CD4-positive, alpha-beta T cell treated with Interleukin-10 for 1 hour (primary cell): Measurements from ENCODE around the gene ARHGAP26.

Experiments used
- DNase-seq: peaks from one replicate; pipeline ENCODE4 v3.0.0-alpha.2; 2020

ARHGAP26 gene

DNA sequence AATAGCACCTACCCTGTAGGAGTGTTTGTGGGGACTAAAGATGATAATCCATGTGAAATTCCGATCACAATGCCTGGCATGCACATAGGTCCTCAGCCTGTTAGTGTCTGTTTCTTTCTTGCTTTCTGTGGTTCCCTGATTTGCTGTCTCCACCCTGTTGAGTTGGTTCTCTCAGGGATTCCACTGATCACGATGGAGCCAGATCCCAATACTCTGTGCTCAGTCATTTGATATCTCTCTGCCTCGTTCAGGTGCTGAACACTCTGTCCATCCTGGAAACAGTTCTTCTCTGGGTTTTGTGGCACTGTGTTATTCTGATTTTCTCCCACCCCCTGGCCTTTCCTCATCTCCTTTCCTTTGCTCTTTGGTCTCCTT lies 60.8 kb downstream of the ARHGAP26 start:
- DNase-seq, result no peak

- no peak for DNase-seq
Measured at GRCh38 chr5:142832263-142832662, 62.1 kb downstream of the ARHGAP26 start.

- no peak for DNase-seq
Measured at GRCh38 chr5:142833517-142834449, 63.6 kb downstream of the ARHGAP26 start.

DNA sequence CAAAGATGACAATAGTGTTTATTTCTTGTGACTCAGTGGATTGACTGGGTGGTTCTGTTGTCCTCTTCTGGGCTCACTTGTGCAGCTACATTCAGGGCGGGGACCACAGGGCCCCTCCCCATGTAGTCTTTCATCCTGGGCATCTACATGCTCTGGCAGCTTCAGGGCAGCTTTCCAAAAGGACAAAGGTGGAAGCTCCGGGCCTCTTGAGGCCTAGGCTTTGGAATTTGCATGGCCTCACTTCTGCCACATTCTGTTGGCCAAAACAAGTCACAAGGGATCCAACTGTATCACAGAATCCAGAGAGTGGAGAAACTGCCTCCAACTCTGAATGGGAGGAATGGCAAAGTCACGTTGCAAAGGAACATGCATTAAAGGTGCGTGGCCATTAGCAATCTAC lies 64.3 kb downstream of the ARHGAP26 start:
- DNase-seq, result no peak

DNA sequence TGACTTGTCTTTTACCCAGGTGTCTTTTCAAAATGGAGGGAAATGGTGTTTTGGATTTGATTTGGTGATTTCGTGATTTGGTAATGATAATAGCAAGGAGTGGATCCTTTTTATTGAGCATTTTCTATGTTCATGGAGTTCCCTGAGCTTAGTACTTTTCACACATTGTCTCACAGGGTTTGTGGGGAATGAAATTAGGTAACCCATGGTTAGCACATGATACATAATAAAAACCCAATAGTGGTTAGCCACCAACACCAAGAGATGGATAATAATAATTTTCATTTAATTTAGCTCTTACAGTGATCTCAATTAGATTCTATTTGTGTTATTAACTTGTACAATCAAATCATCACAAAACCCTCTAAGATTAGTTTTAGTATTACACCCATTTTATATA lies 65.4 kb downstream of the ARHGAP26 start:
- no peak for DNase-seq

DNA sequence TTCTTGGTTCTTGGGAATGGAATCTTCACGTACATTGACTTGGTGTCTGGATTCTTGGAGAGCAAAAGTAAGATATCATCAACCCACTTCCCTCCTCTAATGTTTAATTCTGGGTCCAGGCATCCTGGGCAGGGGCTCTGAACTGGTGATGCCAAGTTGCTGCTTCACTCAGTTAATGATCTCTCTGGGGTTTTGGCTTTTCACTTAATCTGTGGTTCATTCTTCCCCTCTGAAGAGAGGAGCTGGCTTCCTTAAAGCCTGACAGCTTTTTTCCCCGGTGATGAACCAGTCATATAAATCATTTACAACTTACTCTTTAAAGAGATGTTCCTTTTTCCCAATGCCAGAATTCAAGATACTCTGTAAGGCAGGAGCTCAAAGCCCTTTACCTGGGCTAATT lies 65.9 kb downstream of the ARHGAP26 start:
- DNase-seq, result no peak

DNA sequence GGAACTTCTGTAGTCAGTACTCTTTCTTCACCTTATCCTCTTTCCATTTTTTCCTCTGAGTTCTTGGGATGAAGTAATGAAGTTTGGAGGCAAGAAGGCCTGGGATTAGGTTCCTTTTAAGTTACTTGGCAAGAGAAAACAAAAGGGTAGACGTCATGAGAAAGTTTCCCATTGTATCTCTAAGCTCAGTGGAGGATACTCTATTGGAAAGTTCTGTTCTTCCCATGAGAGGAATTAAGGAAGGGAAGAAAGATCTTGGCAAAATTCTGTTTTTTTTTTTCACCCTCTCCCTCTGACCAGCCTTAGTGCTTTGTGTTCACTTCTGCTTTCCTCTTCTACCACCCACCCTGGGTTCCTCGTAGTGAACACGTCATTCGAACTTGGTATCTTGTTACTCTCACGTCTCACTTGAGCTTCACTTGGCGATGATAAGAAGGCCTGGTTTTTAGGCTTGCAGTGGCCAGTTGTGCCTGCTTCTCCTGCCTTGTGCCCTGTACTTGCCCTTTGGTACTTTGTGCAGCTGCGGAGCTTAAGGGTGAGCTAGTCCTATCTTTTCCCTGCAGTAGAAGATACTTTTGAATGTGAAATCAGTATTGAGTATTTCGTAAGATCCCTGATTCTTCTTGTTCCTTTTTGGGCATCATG lies 67.0 kb downstream of the ARHGAP26 start:
- DNase-seq, result no peak

- DNase-seq, result no peak
Measured at GRCh38 chr5:142838845-142839244, 68.7 kb downstream of the ARHGAP26 start.

- no peak for DNase-seq
Measured at GRCh38 chr5:142839711-142840346, 69.7 kb downstream of the ARHGAP26 start.

DNA sequence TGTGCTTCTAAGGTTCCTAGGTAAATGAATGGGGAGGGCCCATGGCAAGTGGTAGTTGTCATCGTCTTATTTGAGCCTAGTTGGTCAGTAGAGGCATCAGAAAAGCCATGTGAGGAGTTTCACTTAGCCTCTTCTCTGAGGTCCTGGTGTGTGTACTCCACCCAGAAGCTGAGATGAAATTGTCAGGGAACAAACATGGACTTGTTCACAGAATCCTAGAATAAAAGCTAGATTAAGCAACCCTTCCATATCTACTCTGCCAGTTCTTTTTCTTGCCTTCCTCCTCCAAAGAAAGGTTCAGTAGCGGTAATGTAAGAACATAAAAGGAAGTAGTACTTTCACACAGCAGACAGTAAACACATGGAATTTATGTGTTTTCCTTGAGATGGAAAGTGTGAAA lies 70.4 kb downstream of the ARHGAP26 start:
- no peak for DNase-seq

DNA sequence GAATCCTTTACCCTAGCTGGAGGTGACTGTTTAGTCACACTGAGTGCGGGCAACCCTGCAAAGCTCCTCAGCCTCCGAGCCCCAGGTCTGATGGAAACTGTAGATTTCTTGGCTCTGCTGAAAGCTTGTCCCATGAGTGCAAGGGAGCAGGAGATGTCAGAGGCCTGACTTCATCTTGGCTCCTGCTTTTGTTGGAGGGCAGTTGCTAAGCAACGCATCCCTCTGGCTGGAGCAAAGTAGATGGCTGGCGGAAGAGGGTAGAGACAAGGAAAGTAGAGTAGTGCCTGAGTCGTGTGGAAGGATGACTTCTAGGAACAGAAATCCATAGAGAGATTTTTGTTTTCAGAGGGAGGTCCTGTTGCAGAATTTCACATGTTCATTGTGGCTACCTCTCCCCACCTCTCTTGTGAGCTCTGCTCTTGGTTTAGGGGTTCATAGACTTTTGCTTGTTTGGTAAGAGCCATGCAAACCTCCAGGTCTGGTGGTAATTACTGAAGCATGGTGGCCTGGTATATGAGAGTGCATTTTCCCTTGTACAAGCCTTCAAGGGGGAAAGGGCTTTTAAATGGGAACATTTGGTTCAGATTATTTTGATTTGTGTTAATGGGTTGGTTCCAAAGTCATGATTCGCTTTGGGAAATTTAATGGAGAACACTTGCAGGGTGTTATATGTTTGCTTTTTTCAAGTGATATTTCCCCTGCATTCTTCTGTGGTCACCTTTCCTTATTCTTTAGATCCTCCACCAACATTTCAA lies 71.5 kb downstream of the ARHGAP26 start:
- DNase-seq, result no peak

DNA sequence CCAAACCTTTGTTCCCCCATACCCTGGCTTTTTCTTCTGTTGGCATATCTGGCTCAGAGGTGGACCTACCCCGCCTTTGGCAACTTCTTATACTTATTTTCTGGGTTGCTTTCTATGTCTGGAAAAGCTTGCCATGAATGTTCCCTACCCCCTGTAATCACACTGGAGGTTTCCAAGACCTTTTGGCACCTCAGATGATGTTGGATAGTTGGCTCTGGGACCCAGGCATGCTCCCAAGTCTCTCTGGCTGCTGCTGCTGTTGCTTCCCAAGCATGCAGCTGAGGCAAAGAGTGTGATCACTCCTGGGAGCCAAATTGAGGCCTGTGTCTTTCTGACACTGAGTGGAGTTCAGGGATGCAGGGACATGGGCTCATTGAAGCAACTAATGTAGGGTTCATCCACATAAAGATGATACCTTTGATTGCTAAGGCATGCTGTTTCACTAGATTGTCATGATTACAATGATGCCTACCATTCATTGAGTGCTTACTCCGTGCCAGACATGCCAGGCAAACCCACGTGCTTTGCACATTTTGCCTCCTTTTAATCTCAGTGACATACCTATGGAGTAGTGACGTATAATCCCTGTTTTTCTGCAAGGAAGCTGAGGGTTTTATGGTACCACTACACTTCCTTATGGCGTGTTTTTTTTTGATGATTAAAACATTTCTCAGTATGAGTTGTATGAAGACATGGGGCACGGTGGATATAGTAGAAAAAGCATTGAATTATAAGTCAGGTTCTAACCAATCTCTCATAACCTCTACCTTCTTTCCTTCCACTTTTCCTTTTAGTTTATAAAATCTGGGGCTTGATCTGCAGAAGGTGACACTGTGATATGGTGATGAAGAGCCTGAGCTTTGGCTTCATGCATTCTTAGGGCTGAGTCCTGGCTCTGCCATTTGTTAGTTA lies 73.1 kb downstream of the ARHGAP26 start:
- no peak for DNase-seq

- DNase-seq, result no peak
Measured at GRCh38 chr5:142844866-142845265, 74.7 kb downstream of the ARHGAP26 start.

DNA sequence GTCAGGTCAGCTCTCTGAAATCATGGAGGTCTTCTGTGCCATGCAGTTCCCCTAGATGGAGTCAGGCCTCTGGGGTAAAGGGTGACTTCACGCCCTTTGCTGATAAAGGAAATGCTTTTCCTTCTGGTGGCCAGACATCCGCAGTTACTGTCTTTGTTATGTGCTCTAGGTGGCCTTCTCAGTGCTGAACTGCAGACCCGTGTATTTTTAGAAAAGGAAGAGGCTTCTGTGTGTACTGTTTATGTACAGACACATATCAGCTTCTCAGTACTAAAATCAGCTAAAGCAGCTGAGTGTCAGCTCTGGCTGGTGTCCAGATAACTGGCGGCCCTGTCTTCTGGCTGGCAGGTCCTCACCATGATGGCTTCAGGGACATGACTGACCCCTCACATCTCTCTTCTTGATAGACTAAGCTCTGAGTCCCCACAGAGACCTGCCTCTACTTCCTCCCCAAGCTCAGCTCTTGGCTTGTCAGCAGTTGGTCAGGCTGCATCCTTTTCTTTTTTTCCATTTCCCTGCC lies 75.3 kb downstream of the ARHGAP26 start:
- peak; percentile 18 for DNase-seq

DNA sequence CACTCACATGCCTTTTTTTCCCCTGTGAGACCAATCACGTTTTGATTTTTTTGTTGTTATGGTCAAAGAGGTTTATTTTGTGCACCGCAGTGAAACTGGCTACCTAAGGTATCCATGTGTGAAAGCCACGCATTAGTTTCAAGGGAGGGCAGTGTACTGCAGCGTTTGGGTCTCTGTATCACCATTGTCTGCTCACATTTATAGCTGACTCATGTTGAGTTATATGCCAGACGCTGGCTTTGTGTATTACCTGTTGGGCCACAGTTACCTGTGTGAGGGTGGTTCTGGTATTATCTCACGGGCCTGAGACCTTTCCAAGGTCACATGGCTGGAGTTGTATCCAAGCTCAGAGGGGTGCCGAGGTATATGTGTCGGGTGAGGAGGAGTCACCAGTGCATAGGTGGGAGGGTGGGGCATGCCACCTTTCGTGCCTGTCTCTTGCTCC lies 75.8 kb downstream of the ARHGAP26 start:
- DNase-seq, result no peak

- no peak for DNase-seq
Measured at GRCh38 chr5:142846406-142846805, 76.2 kb downstream of the ARHGAP26 start.

DNA sequence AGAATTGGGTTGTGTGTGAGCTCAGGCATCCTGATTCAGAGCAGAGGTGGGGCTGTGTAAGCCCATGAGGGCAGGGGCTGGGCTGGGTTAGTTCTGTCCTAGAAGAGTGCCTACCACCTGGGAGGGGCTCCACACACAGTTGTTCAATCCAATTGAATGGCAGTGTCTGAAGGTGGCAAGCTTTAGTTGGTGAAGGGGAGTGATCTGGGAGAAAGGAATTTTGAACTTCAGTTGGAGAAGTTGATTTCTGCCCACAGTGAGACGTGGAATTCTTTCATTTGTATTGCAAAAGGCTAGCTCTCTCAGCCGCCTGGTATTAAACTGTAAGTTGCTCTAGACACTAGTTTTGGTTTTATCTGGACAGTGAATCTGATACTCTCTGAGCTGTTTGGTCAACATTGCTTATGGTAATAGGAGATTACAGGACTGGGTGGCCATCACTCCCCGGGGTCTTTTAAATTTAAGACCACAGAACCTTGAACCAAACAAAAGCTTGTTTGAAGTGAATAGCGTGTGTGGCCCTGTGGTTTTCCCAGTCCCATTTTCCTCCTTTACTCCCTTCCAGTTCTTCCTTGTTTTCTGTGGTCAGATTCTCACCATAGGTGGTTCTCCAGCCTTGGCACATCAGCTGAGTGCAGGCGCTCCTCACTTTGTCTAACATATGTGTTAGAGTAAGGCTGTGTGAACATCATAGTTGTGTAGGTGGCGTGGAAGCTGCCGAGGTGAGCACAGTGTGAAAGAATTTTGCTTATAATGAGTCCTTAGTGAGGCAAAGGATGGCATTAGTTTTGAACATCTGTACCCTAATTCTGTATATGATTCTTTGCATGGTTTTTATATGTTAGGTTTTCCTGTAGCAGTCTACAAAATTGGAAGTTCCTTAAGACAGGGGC lies 78.0 kb downstream of the ARHGAP26 start:
- DNase-seq, result no peak

DNA sequence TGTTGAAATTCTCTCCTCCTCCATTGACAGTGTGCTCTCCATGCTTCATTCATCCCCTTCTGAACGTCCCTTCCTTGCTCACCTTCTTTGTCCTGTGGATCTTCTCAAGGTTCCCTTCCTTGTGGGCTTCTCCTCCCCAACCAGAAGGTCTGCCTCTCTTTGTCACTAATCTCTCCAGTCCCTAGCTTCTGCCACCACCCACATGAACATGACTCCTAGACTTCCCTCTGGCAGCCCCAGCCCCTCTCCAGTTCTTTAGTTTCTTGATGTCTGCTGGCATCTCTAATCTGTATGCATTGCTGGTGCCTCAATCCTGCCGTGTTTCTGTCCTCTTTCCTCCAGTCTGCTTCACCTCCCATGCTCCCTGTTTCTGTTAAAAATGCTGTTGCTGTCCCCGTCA lies 79.3 kb downstream of the ARHGAP26 start:
- DNase-seq, result no peak

GRCh38 chr5:142849880-142850279 lies 79.7 kb downstream of the ARHGAP26 start:
- DNase-seq, result no peak

GRCh38 chr5:142851731-142852130 lies 81.6 kb downstream of the ARHGAP26 start:
- no peak for DNase-seq
